HG03025 (cell line): ENCODE results near the gene GPR173.

ENCODE experiments used
- ATAC-seq: cut with Tn5 transposase; IDR thresholded peaks from one replicate; pipeline ENCODE4 v1.9.1; 2021; ENCODE audit warnings: mild to moderate bottlenecking, moderate library complexity; ENCODE audit not compliant: unreplicated experiment, low FRiP score

GPR173 gene

GRCh38 chrX:53065104-53065503, 16.5 kb downstream of the GPR173 start:
- no peak for ATAC-seq

GRCh38 chrX:53071064-53071463, 22.5 kb downstream of the GPR173 start:
- no peak for ATAC-seq

GRCh38 chrX:53071604-53072417, 23.2 kb downstream of the GPR173 start:
- peak; percentile 72 for ATAC-seq

- no peak for ATAC-seq
Measured at GRCh38 chrX:53072418-53073114, 24.0 kb downstream of the GPR173 start.

- ATAC-seq = no peak
Measured at GRCh38 chrX:53073115-53073586, 24.6 kb downstream of the GPR173 start.

GRCh38 chrX:53075011-53075410, 26.4 kb downstream of the GPR173 start:
- ATAC-seq = no peak

- no peak for ATAC-seq
Measured at GRCh38 chrX:53076671-53077070, 28.1 kb downstream of the GPR173 start.

- ATAC-seq = no peak
Measured at GRCh38 chrX:53077207-53078197, 28.9 kb downstream of the GPR173 start.

- ATAC-seq = no peak
Measured at GRCh38 chrX:53078943-53079342, 30.4 kb downstream of the GPR173 start.

- ATAC-seq = no peak
Measured at GRCh38 chrX:53080628-53081580, 32.3 kb downstream of the GPR173 start.

- ATAC-seq = peak; percentile 89
Measured at GRCh38 chrX:53081925-53082772, 33.6 kb downstream of the GPR173 start, which contains the start of gene TSPYL2. Gene TSPYL2, plus strand, starts transcription at chrX:53082367. Its CDS starts 132 bp downstream, at chrX:53082499.

- no peak for ATAC-seq
Measured at GRCh38 chrX:53082773-53083616, 34.4 kb downstream of the GPR173 start.

GRCh38 chrX:53084043-53084570, 35.5 kb downstream of the GPR173 start:
- no peak for ATAC-seq

- ATAC-seq = no peak
Measured at GRCh38 chrX:53084863-53085262, 36.3 kb downstream of the GPR173 start.

GRCh38 chrX:53085661-53086229, 37.2 kb downstream of the GPR173 start:
- ATAC-seq = no peak

GRCh38 chrX:53086464-53086863, 37.9 kb downstream of the GPR173 start:
- ATAC-seq = no peak

GRCh38 chrX:53087388-53087831, 38.8 kb downstream of the GPR173 start:
- no peak for ATAC-seq
